Tibial artery (tissue), 4 donors: ENCODE results near the gene ENGASE.
A peak's percentile ranks its signal among the peaks of the same experiment; 100 is the strongest.

Source experiments
- DNase-seq, 2 donors: peaks; one replicate each; pipeline ENCODE4 v3.0.0-alpha.2; 2019
- H3K27ac ChIP-seq, 2 donors: fragments of 200-600 bp; sonication (generic) in 1 of 2; 1 replicate in 1 of 2; 2 replicates in 1 of 2; pipeline ENCODE4 v1.5.1; 2018 to 2019; ENCODE audit warnings: mild to moderate bottlenecking in 1 of 2
- H3K27me3 ChIP-seq, 2 donors: fragments of 200-600 bp; sonication (generic) in 1 of 2; one replicate each; pipeline versions ENCODE4 v1.5.1 to v1.6.0; 2016 to 2019
- H3K36me3 ChIP-seq, 3 donors: fragments of 200-600 bp; sonication (generic) in 2 of 3; one replicate each; pipeline ENCODE4 v1.5.1; 2016 to 2019; ENCODE audit warnings: mild to moderate bottlenecking in 2 of 3
- H3K4me1 ChIP-seq, 4 donors: fragments of 200-600 bp; sonication (generic) in 2 of 4; 1 replicate in 3 of 4; 2 replicates in 1 of 4; pipeline ENCODE4 v1.5.1; 2016 to 2019
- H3K4me3 ChIP-seq, 2 donors: fragments of 200-600 bp; sonication (generic) in 1 of 2; 1 replicate in 1 of 2; 2 replicates in 1 of 2; pipeline ENCODE4 v1.5.1; 2018 to 2019; ENCODE audit warnings: mild to moderate bottlenecking in 2 of 2
- H3K9me3 ChIP-seq, 3 donors: fragments of 200-600 bp; sonication (generic) in 1 of 3; one replicate each; pipeline ENCODE4 v1.5.1; 2016 to 2019
- CTCF ChIP-seq, 2 experiments: fragments of 200-600 bp in 1 of 2; fragments of 450-650 bp in 1 of 2; IDR thresholded peaks; one replicate each; pipeline ENCODE4 v1.5.1; 2017 to 2019; ENCODE audit warnings: antibody characterized with exemption in 2 of 2, mild to moderate bottlenecking in 1 of 2, moderate library complexity in 1 of 2
- intact Hi-C: fragments of 100-400 bp; cut with DNase I; formaldehyde crosslinking; loops from one replicate; pipeline ENCODE4 v1.15.0; 2023; ENCODE audit warnings: low total_unique reads

Gene ENGASE

GRCh38 chr17:79080761-79081290 lies 6.2 kb downstream of the ENGASE start:
- H3K9me3 ChIP-seq, result no peaks in the 10 kb centered on the region

GRCh38 chr17:79081571-79082276 lies 7.1 kb downstream of the ENGASE start:
- H3K27me3 ChIP-seq, result no peaks in the 10 kb centered on the region
- no peak overlapping the region for H3K4me3 ChIP-seq
- H3K9me3 ChIP-seq, result no peaks in the 10 kb centered on the region
- TF ChIP-seq CTCF (IDR thresholded peaks at IDR 0.05), result no peak
- no peak for DNase-seq
- no peak overlapping the region for H3K27ac ChIP-seq
- intact Hi-C loops, result loop anchor here (5.0 to 10.0 kb wide), 2 partner anchors 64 to 633 kb away; no protein-coding TSS in a partner anchor
- peaks cover 0 to 4% (median 0%) of the 10 kb centered on the region in 4 donors for H3K4me1 ChIP-seq
- peaks cover 14 to 95% (median 74%) of the 10 kb centered on the region in 3 donors for H3K36me3 ChIP-seq

More at GRCh38 chr17:79080761-79081290, 6.2 kb downstream of the ENGASE start:
- Histone ChIP-seq H3K27me3 (no peaks in the 10 kb centered on the region), H3K4me1 (peaks cover 0 to 7% (median 5%) of the 10 kb centered on the region in 4 donors), H3K4me3 (no peak overlapping the region), H3K36me3 (peaks cover 14 to 86% (median 67%) of the 10 kb centered on the region in 3 donors), H3K27ac (no peak overlapping the region)
- TF ChIP-seq CTCF (IDR thresholded peaks at IDR 0.05), result no peak
- DNase-seq, result no peak
- intact Hi-C loops, result loop anchor here (5.0 to 10.0 kb wide), 2 partner anchors 64 to 634 kb away; no protein-coding TSS in a partner anchor

GRCh38 chr17:79082311-79083190 lies 7.9 kb downstream of the ENGASE start:
- no peak for DNase-seq
- H3K4me1 ChIP-seq, result peaks cover 0 to 4% (median 0%) of the 10 kb centered on the region in 4 donors
- H3K36me3 ChIP-seq, result peaks cover 14 to 98% (median 82%) of the 10 kb centered on the region in 3 donors
- intact Hi-C loops, result loop anchor here (5.0 to 10.0 kb wide), 2 partner anchors 65 to 632 kb away; no protein-coding TSS in a partner anchor
- no peaks in the 10 kb centered on the region for H3K9me3 ChIP-seq
- peak; percentile 82 to 86 for TF ChIP-seq CTCF (IDR thresholded peaks at IDR 0.05)
- no peak overlapping the region for H3K27ac ChIP-seq
- no peak overlapping the region for H3K4me3 ChIP-seq
- no peaks in the 10 kb centered on the region for H3K27me3 ChIP-seq

GRCh38 chr17:79083191-79083971 lies 8.8 kb downstream of the ENGASE start:
- no peak for DNase-seq
- peaks cover 0 to 4% (median 0%) of the 10 kb centered on the region in 4 donors for H3K4me1 ChIP-seq
- no peaks in the 10 kb centered on the region for H3K9me3 ChIP-seq
- no peak overlapping the region for H3K4me3 ChIP-seq
- no peak for TF ChIP-seq CTCF (IDR thresholded peaks at IDR 0.05)
- H3K27ac ChIP-seq, result no peak overlapping the region
- peaks cover 14 to 90% (median 79%) of the 10 kb centered on the region in 3 donors for H3K36me3 ChIP-seq
- H3K27me3 ChIP-seq, result no peaks in the 10 kb centered on the region
- intact Hi-C loops, result loop anchor here (5.0 to 10.0 kb wide), 2 partner anchors 66 to 631 kb away; no protein-coding TSS in a partner anchor
